ENCODE data around the gene TM4SF18.
A peak's percentile ranks its signal among the peaks of the same experiment; 100 is the strongest.

DNA sequence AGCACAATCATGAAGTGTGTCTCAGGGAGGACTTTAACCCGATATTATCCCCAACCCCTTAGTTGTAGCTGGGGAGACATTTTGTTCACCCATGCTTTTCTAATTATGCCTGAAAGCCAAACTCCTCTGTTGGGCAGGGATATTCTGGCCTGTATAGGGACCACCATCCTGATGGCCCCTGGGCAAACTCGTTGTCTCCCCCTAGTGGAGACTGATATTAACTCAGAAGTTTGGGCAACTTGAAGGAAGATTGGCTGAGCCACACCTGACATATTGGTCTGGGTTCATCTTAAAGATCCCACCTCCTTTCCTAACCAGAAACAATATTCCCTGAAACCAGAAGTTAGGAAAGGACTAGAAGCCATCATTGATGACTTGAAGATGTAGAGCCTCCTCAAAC is 42.3 kb downstream of the TM4SF18 start:
- TF ChIP-seq, protein P1, sequence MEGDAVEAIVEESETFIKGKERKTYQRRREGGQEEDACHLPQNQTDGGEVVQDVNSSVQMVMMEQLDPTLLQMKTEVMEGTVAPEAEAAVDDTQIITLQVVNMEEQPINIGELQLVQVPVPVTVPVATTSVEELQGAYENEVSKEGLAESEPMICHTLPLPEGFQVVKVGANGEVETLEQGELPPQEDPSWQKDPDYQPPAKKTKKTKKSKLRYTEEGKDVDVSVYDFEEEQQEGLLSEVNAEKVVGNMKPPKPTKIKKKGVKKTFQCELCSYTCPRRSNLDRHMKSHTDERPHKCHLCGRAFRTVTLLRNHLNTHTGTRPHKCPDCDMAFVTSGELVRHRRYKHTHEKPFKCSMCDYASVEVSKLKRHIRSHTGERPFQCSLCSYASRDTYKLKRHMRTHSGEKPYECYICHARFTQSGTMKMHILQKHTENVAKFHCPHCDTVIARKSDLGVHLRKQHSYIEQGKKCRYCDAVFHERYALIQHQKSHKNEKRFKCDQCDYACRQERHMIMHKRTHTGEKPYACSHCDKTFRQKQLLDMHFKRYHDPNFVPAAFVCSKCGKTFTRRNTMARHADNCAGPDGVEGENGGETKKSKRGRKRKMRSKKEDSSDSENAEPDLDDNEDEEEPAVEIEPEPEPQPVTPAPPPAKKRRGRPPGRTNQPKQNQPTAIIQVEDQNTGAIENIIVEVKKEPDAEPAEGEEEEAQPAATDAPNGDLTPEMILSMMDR (IDR thresholded peaks at IDR 0.05) = peak in 1 of 6 experiments; percentile 32
- no peak for TF ChIP-seq POLR2A (IDR thresholded peaks at IDR 0.05)

Data from thyroid gland (tissue), 4 donors.